ENCODE data around the gene SF3B6.

Gene SF3B6

DNA sequence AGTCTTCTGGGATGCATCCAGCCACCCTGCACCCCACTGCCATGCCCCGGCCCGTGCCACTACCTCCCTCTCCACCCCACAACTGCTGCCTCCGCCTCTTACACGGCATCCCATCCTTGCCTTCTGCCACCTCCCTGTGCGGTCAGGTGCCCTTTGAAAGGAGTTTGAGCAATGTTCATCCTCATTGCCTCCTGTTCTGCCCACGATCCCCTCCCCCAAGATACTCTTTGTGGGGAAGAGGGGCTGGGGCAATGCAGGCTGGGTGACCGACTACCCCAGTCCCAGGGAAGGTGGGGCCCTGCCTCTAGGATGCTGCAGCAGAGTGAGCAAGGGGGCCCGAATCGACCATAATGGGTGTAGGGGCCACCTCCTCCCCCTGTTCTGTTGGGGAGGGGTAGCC lies 57.9 kb downstream of the SF3B6 start:
- no peak for DNase-seq (ENCODE audit: low spot score)

DNA sequence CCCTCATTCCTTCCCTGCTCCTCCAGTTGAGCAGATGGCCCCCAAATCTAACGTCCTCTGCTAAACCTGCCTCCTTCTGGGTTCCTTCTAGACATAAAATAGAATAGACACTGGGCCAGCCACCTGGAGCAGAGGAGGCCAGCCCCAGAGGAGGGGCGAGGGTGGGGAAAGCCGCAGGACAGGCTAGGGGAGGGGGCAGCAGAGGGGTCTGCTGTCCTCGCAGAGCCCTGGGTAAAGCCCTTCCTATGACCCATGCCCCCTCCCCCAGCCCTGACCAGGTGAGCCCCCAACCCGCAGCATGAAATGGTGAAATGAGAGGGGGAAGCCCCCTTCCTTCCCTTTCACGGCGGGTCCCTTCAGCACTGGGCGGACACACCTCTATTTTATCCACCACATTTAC lies 58.4 kb downstream of the SF3B6 start:
- no peak for DNase-seq (ENCODE audit: low spot score)
